ENCODE measurements around the gene CHD8. TPM values are rescaled to one million over a fixed set of nuclear protein-coding genes. Genes with fewer than 3 reads are reported as not detected.

The CHD8 gene
- total and polyA plus RNA-seq, 2 of the 13 experiments (the other 11 are each of a cell fraction or from before 2014, with no cell fraction given): 35.1 to 79.6 TPM

- TF ChIP-seq, protein P1, sequence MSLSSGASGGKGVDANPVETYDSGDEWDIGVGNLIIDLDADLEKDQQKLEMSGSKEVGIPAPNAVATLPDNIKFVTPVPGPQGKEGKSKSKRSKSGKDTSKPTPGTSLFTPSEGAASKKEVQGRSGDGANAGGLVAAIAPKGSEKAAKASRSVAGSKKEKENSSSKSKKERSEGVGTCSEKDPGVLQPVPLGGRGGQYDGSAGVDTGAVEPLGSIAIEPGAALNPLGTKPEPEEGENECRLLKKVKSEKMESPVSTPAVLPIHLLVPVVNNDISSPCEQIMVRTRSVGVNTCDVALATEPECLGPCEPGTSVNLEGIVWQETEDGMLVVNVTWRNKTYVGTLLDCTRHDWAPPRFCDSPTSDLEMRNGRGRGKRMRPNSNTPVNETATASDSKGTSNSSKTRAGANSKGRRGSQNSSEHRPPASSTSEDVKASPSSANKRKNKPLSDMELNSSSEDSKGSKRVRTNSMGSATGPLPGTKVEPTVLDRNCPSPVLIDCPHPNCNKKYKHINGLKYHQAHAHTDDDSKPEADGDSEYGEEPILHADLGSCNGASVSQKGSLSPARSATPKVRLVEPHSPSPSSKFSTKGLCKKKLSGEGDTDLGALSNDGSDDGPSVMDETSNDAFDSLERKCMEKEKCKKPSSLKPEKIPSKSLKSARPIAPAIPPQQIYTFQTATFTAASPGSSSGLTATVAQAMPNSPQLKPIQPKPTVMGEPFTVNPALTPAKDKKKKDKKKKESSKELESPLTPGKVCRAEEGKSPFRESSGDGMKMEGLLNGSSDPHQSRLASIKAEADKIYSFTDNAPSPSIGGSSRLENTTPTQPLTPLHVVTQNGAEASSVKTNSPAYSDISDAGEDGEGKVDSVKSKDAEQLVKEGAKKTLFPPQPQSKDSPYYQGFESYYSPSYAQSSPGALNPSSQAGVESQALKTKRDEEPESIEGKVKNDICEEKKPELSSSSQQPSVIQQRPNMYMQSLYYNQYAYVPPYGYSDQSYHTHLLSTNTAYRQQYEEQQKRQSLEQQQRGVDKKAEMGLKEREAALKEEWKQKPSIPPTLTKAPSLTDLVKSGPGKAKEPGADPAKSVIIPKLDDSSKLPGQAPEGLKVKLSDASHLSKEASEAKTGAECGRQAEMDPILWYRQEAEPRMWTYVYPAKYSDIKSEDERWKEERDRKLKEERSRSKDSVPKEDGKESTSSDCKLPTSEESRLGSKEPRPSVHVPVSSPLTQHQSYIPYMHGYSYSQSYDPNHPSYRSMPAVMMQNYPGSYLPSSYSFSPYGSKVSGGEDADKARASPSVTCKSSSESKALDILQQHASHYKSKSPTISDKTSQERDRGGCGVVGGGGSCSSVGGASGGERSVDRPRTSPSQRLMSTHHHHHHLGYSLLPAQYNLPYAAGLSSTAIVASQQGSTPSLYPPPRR (CRISPR knock-in tag; IDR thresholded peaks at IDR 0.05; ENCODE audit: borderline replicate concordance): no peak
- TF ChIP-seq ZBTB7A (CRISPR knock-in tag; IDR thresholded peaks at IDR 0.05) (no peak), ATF2 (CRISPR knock-in tag; IDR thresholded peaks at IDR 0.05) (no peak), ZBTB10 (CRISPR knock-in tag; IDR thresholded peaks at IDR 0.05; ENCODE audit: borderline replicate concordance) (no peak), TCF7L2 (IDR thresholded peaks at IDR 0.05; ENCODE audit: low read depth, low read length) (no peak), ELF3 (CRISPR knock-in tag; IDR thresholded peaks at IDR 0.05) (peak; percentile 54; the same call in 1 of the 2 replicates), MXI1 (IDR thresholded peaks at IDR 0.05; ENCODE audit: borderline replicate concordance, low read depth, low read length) (peak; percentile 69; the same call in 1 of the 3 replicates), ZNF839 (CRISPR knock-in tag; IDR thresholded peaks at IDR 0.05; ENCODE audit: borderline replicate concordance) (no peak), HNF1B (CRISPR knock-in tag; IDR thresholded peaks at IDR 0.05) (no peak), NBN (conservative IDR thresholded peaks at IDR 0.05) (no peak), EHMT2 (IDR thresholded peaks at IDR 0.05; ENCODE audit: borderline replicate concordance, low read depth, low read length) (0 out of 2 replicates have a peak, but pooled peaks have one; percentile 86), ZKSCAN5 (CRISPR knock-in tag; IDR thresholded peaks at IDR 0.05) (no peak), ZNF766 (CRISPR knock-in tag; IDR thresholded peaks at IDR 0.05; ENCODE audit: borderline replicate concordance) (no peak), HDAC6 (IDR thresholded peaks at IDR 0.05; ENCODE audit: low read depth, low read length) (no peak), ZNF720 (CRISPR knock-in tag; IDR thresholded peaks at IDR 0.05) (no peak)
- TF ChIP-seq, protein P2, sequence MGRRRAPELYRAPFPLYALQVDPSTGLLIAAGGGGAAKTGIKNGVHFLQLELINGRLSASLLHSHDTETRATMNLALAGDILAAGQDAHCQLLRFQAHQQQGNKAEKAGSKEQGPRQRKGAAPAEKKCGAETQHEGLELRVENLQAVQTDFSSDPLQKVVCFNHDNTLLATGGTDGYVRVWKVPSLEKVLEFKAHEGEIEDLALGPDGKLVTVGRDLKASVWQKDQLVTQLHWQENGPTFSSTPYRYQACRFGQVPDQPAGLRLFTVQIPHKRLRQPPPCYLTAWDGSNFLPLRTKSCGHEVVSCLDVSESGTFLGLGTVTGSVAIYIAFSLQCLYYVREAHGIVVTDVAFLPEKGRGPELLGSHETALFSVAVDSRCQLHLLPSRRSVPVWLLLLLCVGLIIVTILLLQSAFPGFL (CRISPR knock-in tag; IDR thresholded peaks at IDR 0.05): no peak
- TF ChIP-seq, protein P3, sequence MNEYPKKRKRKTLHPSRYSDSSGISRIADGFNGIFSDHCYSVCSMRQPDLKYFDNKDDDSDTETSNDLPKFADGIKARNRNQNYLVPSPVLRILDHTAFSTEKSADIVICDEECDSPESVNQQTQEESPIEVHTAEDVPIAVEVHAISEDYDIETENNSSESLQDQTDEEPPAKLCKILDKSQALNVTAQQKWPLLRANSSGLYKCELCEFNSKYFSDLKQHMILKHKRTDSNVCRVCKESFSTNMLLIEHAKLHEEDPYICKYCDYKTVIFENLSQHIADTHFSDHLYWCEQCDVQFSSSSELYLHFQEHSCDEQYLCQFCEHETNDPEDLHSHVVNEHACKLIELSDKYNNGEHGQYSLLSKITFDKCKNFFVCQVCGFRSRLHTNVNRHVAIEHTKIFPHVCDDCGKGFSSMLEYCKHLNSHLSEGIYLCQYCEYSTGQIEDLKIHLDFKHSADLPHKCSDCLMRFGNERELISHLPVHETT (CRISPR knock-in tag; conservative IDR thresholded peaks at IDR 0.05): no peak
Measured at GRCh38 chr14:21476523-21476924, 20.6 kb upstream of the CHD8 start (continued).
